Glutamatergic neuron (in vitro differentiated cells): ENCODE data around the gene PRPF18. TPM values are rescaled to one million over a fixed set of nuclear protein-coding genes. Genes with fewer than 3 reads are reported as not detected.

ENCODE experiments used
- DNase-seq: peaks from one replicate; pipeline ENCODE4 v3.0.0; 2022
- H3K27ac Mint-ChIP-seq: one replicate; pipeline ENCODE4 v1.8.0; 2020; ENCODE audit warnings: mild to moderate bottlenecking, mixed read lengths, inconsistent platforms; ENCODE audit not compliant: unreplicated experiment
- H3K27me3 Mint-ChIP-seq: one replicate; pipeline ENCODE4 v1.8.0; 2020; ENCODE audit warnings: mild to moderate bottlenecking, moderate library complexity, mixed read lengths, inconsistent platforms; ENCODE audit not compliant: unreplicated experiment
- H3K36me3 Mint-ChIP-seq: one replicate; pipeline ENCODE4 v1.8.0; 2020; ENCODE audit warnings: mild to moderate bottlenecking, mixed read lengths, inconsistent platforms; ENCODE audit not compliant: unreplicated experiment
- H3K4me1 Mint-ChIP-seq: one replicate; pipeline ENCODE4 v1.8.0; 2020; ENCODE audit warnings: mild to moderate bottlenecking, low read depth, mixed read lengths, inconsistent platforms; ENCODE audit not compliant: unreplicated experiment
- H3K4me3 Mint-ChIP-seq: one replicate; pipeline ENCODE4 v1.8.0; 2020; ENCODE audit warnings: mild to moderate bottlenecking, mixed read lengths, inconsistent platforms; ENCODE audit not compliant: unreplicated experiment
- H3K9me3 Mint-ChIP-seq: one replicate; pipeline ENCODE4 v1.8.0; 2020; ENCODE audit warnings: mild to moderate bottlenecking, moderate library complexity, mixed read lengths, inconsistent platforms; ENCODE audit not compliant: unreplicated experiment
- total RNA-seq: library from RNA; stranded (reverse); fragmentation: NEBNext Ultra II Directional; extraction: Animal tissue kit (Norgen Biotek cat#: 25700); gene quantifications from one replicate; pipeline ENCODE4 v1.2.1, GENCODE V29; 2021; ENCODE audit not compliant: unreplicated experiment
- TF ChIP-seq, protein P1 (sequence below): fragments of 200-600 bp; sonication (generic); IDR thresholded peaks from one replicate; pipeline ENCODE4 v1.5.0; 2021; ENCODE audit not compliant: partially characterized antibody, unreplicated experiment

PRPF18 gene
- total RNA-seq, 1 donor from 2014 or later = 24.7 TPM

DNA sequence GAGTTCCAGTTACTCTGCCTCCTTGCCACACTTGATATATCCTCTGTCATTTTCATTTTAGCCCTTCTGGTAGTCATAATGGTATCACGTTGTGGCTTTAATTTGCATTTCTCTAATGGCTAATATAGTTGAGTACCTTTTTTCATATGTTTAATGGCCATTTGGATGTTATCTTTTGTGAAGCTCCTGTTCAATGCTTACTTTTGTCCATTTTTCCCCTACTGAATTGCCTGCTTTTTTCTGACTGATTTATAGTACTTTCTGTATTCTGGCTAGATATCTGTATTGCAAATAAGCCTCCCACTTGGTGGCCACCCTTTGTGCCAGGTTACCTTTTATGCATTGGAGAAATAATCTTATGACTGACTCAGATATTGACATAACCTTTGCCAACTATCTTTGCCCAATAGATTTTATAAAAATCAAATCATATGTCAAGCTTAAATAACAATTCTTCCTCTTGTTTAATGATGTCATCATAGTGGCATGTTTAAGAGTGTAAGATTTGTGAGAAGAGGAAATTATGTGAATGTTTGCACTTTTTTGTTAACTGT lies 50.6 kb downstream of the PRPF18 start:
- H3K4me3 Mint-ChIP-seq = no peak overlapping the region
- peaks cover 25% of the 10 kb centered on the region for H3K4me1 Mint-ChIP-seq
- TF ChIP-seq, protein P1, sequence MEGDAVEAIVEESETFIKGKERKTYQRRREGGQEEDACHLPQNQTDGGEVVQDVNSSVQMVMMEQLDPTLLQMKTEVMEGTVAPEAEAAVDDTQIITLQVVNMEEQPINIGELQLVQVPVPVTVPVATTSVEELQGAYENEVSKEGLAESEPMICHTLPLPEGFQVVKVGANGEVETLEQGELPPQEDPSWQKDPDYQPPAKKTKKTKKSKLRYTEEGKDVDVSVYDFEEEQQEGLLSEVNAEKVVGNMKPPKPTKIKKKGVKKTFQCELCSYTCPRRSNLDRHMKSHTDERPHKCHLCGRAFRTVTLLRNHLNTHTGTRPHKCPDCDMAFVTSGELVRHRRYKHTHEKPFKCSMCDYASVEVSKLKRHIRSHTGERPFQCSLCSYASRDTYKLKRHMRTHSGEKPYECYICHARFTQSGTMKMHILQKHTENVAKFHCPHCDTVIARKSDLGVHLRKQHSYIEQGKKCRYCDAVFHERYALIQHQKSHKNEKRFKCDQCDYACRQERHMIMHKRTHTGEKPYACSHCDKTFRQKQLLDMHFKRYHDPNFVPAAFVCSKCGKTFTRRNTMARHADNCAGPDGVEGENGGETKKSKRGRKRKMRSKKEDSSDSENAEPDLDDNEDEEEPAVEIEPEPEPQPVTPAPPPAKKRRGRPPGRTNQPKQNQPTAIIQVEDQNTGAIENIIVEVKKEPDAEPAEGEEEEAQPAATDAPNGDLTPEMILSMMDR = no peak
- H3K27ac Mint-ChIP-seq = no peak overlapping the region
- DNase-seq = no peak
- peaks cover 24% of the 10 kb centered on the region for H3K36me3 Mint-ChIP-seq
- H3K27me3 Mint-ChIP-seq = peaks cover 4% of the 10 kb centered on the region
- H3K9me3 Mint-ChIP-seq = peaks cover 12% of the 10 kb centered on the region

DNA sequence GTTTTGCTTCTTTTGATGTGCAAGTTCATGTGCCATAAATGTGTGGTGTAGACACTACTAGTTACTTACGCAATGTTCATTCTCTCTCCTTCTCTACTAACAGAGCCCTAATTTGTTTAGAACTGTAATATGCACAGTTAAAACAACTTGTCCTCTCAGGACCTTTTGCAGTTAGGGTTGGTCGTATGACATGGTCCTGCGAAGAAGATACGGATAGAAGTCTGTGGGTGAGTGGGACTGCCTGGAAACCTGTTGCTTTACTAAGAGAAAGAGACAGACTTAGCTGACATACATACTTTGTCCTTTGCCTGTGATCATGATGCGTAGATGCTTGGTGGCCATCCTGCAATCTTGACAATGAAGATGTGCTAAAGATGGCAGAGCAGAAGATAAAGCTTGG lies 51.1 kb downstream of the PRPF18 start:
- DNase-seq = no peak
- peaks cover 29% of the 10 kb centered on the region for H3K36me3 Mint-ChIP-seq

DNA sequence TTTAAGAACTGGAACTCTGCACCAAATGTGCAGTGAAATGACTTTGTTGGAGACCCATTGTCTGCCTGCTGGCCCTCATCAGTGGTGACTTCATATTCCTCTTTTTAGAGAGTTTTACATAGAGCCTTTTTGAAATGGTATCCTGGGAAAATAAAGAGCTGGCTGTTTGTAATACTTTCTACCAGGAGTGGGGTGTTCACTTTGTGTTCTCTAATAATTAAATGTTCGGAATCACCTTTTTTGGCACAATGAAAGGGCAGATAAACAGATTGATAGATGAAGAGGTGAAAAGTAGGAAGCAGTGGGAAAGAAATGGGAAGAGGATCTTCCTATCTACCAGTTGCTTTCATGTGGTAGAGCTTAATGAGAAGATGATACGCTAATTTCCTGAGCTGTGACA lies 55.5 kb downstream of the PRPF18 start:
- Mint-ChIP-seq H3K9me3 (peaks cover 13% of the 10 kb centered on the region), H3K27me3 (peaks cover 6% of the 10 kb centered on the region), H3K27ac (no peak overlapping the region), H3K4me1 (peaks cover 7% of the 10 kb centered on the region), H3K36me3 (peaks cover 38% of the 10 kb centered on the region), H3K4me3 (no peak overlapping the region)
- DNase-seq = no peak
- TF ChIP-seq, protein P1 = no peak

More for the DNA sequence above, 51.1 kb downstream of the PRPF18 start:
- peaks cover 20% of the 10 kb centered on the region for H3K4me1 Mint-ChIP-seq
- H3K9me3 Mint-ChIP-seq = peaks cover 12% of the 10 kb centered on the region
- peaks cover 4% of the 10 kb centered on the region for H3K27me3 Mint-ChIP-seq
- H3K4me3 Mint-ChIP-seq = no peak overlapping the region
- TF ChIP-seq, protein P1 = no peak
- no peak overlapping the region for H3K27ac Mint-ChIP-seq

DNA sequence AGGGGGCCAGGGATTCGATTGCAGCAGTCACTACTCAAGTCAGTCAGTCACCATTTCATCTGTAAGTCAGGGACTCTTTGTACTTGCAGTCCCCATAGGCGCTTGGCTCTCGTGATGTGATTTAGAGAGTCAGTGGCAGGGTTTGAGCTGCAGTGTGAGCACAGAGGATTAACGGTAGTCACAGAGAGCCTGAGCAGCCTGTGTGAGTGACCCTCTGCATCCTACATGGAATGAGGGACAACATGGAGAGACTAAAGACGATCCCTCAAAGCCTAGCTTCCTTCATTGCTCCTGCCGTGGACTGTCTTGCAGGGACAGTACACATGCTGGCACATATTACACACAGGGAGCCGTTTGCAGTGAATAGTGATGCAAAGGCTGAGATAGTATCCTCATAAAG lies 56.3 kb downstream of the PRPF18 start:
- Mint-ChIP-seq H3K27ac (no peak overlapping the region), H3K4me1 (peaks cover 7% of the 10 kb centered on the region), H3K9me3 (peaks cover 13% of the 10 kb centered on the region), H3K4me3 (no peak overlapping the region), H3K36me3 (peaks cover 38% of the 10 kb centered on the region), H3K27me3 (peaks cover 6% of the 10 kb centered on the region)
- DNase-seq = no peak
- TF ChIP-seq, protein P1 = no peak

DNA sequence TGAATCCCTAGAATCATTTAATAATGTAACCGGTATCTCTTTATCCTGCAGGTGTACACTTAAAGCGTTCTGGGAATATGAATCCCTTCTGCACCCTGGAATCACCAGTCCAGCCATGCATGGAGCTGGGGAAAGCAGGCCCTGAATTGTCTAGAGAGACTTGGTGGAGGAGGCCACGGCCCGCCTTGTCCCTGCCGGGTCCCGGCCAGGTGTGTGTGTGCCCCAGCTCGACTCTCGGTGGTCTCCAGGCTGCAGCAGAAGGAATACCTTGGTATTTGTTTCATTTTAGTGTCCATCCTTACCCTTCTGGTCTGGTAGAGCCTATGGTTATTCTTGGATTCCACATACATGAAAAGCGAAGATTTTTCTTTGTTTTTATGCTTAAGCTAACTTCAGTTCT lies 58.1 kb downstream of the PRPF18 start:
- Mint-ChIP-seq H3K4me1 (peaks cover 9% of the 10 kb centered on the region), H3K27me3 (peaks cover 6% of the 10 kb centered on the region), H3K4me3 (no peak overlapping the region), H3K9me3 (peaks cover 13% of the 10 kb centered on the region), H3K36me3 (peaks cover 33% of the 10 kb centered on the region), H3K27ac (no peak overlapping the region)
- DNase-seq = no peak
- TF ChIP-seq, protein P1 = no peak
